ENCODE results near the gene CLEC7A. TPM values are rescaled to one million over a fixed set of nuclear protein-coding genes. Genes with fewer than 3 reads are reported as not detected.

CLEC7A gene
- total RNA-seq, 1 experiment from 2014 or later: not detected

DNA sequence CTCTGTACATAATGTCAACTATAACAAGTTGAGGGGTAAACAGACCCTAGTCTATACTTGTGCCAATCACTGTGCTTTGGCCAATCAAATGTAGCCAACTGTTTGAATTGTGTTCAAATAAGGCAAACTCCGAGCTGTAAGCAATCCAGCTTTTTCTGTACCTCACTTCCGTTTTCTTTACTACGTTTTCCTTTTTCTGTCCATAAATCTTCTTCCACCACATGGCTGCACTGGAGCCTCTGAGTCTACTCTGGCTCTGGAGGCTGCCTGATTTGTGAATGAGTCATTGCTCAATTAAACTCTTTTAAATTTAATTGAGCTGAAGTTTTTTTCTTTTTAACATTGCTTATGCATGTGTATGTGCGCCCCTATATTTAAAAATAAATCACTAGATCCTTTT is 60.9 kb downstream of the CLEC7A start:
- Histone ChIP-seq H3K18ac (ENCODE audit: insufficient read length, low read depth, low read length) (no peak overlapping the region), H3K4ac (ENCODE audit: low read depth, low read length) (no peak overlapping the region), H2BK120ac (ENCODE audit: low read depth, low read length, poor library complexity, severe bottlenecking) (no peak overlapping the region), H3K14ac (ENCODE audit: insufficient read depth, low read length) (no peak overlapping the region), H3K9ac (ENCODE audit: extremely low read depth, insufficient read length, low read length) (no peak overlapping the region), H4K5ac (ENCODE audit: insufficient read length, low read depth, low read length) (no peak overlapping the region), H3K23ac (ENCODE audit: insufficient read length, low read depth, low read length) (no peak overlapping the region), H2BK15ac (ENCODE audit: low read depth, low read length) (no peak overlapping the region), H3K27me3 (ENCODE audit: insufficient read depth, low read length) (no peaks in the 10 kb centered on the region; the same call in 1 of the 2 replicates), H2BK12ac (ENCODE audit: insufficient read length, low read depth, low read length) (no peak overlapping the region), H2AK5ac (ENCODE audit: insufficient read length, low read length) (no peak overlapping the region), H3K23me2 (ENCODE audit: insufficient read length, low read depth, low read length, poor library complexity, severe bottlenecking) (no peaks in the 10 kb centered on the region), H3K56ac (ENCODE audit: insufficient read length, low read depth, low read length) (no peak overlapping the region), H4K91ac (ENCODE audit: insufficient read length, low read depth, low read length) (no peak overlapping the region), H3K27ac (ENCODE audit: insufficient read length, low read depth, low read length) (no peak overlapping the region), H2BK20ac (ENCODE audit: low read depth, low read length, poor library complexity, severe bottlenecking) (no peak overlapping the region), H3K4me2 (ENCODE audit: insufficient read depth, insufficient read length, low read length) (no peak overlapping the region), H4K20me1 (ENCODE audit: control insufficient read depth, insufficient read depth, insufficient read length) (no peaks in the 10 kb centered on the region), H2BK5ac (ENCODE audit: insufficient read length, low read length) (no peak overlapping the region), H3K4me1 (ENCODE audit: insufficient read depth, low read length) (no peaks in the 10 kb centered on the region), H4K8ac (replicated peaks; ENCODE audit: insufficient read length, low read depth, low read length) (no peak overlapping the region), H3K79me2 (ENCODE audit: insufficient read depth, low read length) (peaks cover 2% of the 10 kb centered on the region; the same call in 1 of the 2 replicates), H2AFZ (ENCODE audit: low read length) (no peak overlapping the region), H3T11ph (ENCODE audit: low read length) (no peak overlapping the region), H3K79me1 (ENCODE audit: insufficient read depth, low read depth, low read length, poor library complexity, severe bottlenecking) (no peaks in the 10 kb centered on the region), H3K9me3 (ENCODE audit: control insufficient read depth, low read depth, low read length) (no peaks in the 10 kb centered on the region)
- TF ChIP-seq CTCF (conservative IDR thresholded peaks at IDR 0.05): no peak
- 0 out of 4 replicates have a peak, but pooled peaks cover 3 to 4% of the 10 kb centered on the region in 2 experiments for H3K4me1 Mint-ChIP-seq
- H3K4me3 Mint-ChIP-seq: no peak overlapping the region
- H3K27me3 Mint-ChIP-seq (ENCODE audit: low read depth): no peaks in the 10 kb centered on the region
- no peaks in the 10 kb centered on the region for H3K36me3 Mint-ChIP-seq (ENCODE audit: insufficient read depth in 1 of 3, low read depth in 3 of 3)
- no peak for DNase-seq
- no peak overlapping the region for H3K27ac Mint-ChIP-seq
- no CpG with 5 or more reads among the region's 4 CpGs for WGBS (ENCODE audit: extremely low coverage, insufficient read length, low lambda C conversion rate)
- no peaks in the 10 kb centered on the region for H3K9me3 Mint-ChIP-seq
